CD4-positive, alpha-beta T cell treated with Interleukin-21 for 1 hour (primary cell): ENCODE results near the gene PARG.
"Not testable (repeated sequence)": the region's sequence is repeated elsewhere in the genome, so short reads cannot be mapped to it uniquely, and the experiment has no call there.

ENCODE experiments used
- DNase-seq: peaks from one replicate; pipeline ENCODE4 v3.0.0-alpha.2; 2020

Gene PARG

DNA sequence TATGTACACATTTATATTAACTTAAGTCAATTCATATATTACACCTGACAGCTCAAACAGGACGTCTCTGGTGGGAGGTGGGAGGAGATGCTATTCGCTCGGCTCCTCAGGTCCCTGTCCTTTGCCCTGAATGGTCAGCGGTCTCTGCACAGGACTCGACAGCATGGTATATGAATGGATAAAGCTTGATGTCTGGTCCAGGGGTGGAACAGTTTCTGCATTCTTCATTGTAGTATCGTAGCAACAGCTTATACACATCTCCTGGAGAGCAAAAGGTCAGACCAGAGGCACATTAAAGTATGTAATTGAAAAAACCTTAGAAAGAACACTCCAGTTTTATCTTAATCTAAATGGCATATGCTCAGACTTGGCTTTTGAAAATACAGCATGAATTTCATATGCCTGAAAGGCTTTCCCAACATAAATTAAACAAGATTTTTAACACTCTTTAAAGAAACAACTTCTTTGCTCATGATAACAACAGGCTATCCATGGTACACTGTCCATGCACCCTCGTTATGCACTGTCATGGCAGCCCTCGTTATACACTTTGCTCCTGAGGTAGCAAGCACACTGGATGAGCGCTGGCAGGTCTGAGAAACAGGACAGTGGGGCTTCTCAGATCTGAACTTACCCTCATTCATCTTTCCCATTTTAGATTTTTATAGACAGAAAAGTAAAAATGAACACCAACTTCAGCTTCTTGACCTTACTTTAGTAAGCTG, 122.4 kb downstream of the PARG start:
- DNase-seq: no peak

DNA sequence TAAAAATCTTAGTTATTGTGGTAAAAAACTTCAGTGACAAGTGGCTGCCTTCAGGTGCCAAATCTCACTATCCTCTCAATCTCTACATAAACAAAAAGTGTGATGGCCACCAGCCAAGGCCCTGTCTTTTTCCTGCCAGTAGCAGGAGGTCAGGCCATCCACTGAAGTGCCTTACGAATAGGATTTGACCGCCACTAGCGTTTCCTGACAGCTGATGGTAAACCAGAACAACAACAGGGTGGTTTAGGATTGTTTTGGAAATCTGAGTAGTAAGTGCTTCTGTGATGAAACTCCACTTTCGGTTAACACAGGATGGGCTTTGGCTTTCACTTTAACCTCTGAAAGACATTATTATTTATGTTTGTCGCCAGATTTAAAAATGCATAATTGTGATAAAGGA, 124.0 kb downstream of the PARG start:
- no peak for DNase-seq

DNA sequence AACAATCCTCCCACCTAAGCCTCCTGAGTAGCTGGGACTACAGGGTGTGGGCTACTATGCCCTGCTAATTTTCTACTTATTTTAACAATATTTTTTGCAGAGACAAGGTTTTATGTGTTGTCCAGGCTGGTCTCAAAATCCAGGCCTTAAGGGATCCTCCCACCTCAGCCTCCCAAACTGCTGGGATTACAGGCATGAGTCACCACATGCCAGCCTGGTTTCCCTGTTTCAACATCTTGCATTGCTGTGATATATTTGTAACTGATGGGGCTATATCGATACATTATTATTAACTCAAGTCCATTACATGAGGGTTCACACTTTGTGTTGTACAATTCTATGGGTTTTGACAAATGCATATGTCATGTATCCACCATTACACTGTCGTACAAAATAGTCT, 137.8 kb downstream of the PARG start:
- no peak for DNase-seq

DNA sequence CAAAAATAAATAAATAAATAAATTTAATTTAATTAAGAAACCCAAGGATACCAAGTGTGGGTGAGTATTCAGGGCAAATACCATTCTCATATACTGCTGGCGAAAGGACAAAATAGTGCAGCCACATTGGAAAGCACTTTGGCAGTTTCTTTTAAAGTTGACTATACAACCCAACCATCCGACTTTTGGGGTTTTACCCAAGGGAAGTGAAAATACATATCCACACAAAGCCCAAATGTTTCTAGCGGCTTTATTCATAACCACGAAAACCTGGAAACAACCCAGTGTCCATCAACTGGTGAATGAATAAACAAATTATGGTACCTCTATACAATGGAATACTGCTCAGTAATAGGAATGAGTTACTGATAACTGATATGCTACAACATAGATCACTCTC, 143.6 kb downstream of the PARG start:
- DNase-seq: no peak

DNA sequence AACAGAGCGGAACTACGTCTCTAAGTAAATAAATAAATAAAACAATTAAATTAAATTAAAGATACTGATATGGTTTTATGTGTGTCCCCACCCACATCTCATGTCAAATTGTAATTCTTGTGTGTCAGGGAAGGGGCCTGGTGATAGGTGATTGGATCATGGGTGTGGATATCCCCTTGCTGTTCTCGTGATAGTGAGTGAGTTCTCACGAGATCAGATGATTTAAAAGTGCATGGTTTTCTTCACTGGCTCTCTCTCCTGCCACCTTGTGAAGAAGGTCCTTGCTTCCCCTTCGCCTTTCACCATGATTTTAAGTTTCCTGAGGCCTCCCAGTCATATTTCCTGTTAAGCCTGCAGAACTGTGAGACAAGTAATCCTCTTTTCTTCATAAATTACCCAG, 150.7 kb downstream of the PARG start:
- no peak for DNase-seq

DNA sequence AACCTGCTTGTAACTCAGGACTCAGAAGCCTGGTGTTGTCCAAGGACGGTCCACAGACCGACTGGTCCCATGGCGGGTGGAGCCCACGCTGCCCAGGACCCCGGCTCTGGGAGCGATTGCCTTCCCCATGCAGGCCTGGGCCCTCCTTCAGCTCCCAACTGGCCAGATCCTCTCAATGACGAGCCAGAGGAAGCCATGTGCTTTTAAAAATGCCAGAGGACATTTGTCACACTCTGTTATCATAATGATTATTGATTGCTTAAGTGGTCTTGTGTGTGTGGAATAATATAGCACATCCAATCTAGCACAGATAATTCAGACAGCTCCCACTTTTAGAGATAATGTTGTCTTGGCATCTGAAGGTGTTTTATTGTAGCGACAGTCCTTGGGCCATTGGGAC, 157.1 kb downstream of the PARG start:
- DNase-seq: no peak

DNA sequence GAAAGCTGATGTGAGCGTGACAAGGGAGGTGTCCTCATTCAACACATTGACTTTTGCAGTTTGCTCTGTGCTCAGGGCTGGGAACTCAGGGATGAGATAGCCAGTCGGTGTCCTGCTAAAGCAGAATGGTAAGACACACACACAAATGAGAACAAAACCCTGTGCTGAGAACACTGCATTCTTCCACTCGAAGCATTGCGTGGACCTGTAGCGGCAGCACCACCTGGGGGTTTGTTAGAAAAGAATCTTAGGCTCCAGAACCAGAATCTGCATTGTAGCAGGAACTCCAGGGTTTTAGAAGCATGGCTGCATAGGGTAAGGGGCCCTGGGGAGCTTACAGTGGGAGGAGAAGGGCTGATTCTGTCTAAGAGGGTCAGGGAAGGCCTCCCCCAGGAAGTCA, 158.2 kb downstream of the PARG start:
- no peak for DNase-seq

DNA sequence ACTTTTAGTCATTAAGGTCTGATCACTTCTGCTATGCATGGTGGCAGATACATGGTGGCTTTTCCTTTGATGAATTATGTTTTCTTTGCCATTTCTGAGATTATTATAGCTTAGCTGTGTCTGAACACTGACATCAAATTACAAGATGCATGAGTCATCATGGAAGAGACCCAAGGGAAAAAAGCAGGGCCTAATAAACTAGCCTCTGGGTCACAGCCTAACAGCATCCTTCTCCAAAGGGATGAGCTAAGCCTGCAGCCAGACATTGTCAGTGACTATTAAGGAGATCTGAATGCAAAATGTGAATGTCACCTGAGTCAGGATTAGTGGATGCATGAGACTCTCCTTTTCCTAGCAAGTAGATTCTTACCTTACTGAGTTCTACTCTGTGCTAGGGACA, 160.6 kb downstream of the PARG start:
- DNase-seq: no peak

DNA sequence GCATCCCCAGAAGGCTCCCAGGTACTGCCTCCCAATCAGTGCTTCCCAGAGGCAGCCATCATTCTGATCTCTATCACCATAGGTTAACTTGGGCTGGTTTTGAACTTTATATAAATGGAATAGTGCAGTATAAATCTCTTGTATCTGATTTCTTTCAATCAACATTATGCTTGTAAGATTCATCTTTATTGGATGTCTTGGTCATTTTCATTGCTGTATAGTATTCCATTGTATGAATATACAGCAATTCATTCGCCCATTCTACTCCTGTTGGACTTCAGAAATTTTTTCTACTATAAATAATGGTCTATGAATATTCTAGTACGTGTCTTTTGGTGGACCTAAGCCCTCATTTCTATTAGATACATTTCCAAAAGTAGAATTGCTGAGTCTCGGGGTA, 163.6 kb downstream of the PARG start:
- DNase-seq: no peak

DNA sequence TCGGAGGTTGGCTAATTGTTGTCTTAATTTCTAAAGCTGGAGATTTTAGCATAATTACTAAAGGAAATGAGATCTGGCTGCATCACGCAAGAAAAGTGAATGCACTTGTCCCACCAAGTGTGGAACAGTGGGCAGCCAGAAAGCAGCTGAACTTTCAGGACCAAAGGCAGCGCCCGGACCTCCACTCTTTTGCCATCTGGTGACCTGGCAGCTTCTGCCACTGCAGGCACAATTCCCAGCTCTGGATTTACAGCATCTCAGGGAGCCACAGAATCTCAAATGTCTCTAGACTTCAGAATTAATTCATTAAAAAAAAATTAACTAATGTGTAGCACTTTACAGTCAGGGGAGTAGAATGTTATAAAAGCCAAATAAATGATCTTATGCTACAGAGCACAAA, 165.0 kb downstream of the PARG start:
- DNase-seq: no peak

DNA sequence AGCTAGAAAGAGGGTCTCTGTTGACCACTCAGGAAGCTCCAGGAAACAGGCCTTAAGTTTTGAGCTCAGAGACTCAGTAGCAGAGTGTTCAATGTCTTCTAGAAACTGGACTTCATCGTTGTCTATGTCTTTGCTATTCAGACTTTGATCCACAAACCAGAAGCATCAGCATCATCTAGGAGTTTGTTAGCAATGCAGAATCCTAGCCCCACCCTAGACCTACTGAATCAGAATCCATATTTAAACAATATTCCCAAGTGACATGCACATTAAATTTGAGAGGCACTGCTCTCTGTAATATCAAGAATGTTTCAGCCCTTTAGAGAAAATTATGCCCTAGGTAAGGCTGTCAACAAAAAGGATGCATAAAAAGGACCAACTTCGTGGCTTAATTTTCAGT, 166.8 kb downstream of the PARG start:
- DNase-seq: no peak

DNA sequence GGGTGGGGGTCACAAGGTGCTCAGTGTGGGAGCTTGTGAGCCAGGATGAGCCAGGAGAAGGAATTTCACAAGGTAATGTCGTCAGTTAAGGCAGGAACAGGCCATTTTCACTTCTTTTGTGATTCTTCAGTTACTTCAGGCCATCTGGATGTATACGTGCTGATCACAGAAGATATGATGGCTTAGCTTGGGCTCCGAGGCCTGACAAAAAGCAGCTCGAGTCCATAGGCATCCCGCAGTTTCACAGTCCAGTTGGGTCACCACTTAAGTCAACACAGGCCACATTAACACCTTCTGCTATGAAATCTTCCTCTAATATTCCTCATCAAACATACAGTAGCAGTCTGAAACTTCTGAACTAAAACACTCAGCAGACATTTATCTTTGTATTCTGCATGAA, 168.9 kb downstream of the PARG start:
- DNase-seq: not testable (repeated sequence)

DNA sequence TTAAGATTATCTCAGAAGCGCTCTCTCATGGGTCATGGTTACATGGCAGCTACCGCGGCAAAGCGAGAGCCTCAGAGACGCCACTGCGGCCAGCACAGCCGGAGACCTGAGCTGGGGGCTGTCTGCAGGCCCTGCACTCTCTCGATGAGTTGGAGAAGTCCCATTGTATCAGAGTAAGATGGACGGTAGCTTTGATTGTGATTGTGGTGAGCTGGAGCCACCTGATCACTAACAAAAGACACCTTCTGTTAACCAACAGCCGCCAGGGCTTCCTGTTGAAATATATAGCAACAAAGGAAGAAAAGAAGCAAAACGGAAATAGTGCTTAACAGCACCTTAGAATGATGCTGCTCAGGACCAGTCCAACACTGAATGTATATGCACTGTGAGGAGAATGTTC, 170.8 kb downstream of the PARG start:
- not testable (repeated sequence) for DNase-seq

DNA sequence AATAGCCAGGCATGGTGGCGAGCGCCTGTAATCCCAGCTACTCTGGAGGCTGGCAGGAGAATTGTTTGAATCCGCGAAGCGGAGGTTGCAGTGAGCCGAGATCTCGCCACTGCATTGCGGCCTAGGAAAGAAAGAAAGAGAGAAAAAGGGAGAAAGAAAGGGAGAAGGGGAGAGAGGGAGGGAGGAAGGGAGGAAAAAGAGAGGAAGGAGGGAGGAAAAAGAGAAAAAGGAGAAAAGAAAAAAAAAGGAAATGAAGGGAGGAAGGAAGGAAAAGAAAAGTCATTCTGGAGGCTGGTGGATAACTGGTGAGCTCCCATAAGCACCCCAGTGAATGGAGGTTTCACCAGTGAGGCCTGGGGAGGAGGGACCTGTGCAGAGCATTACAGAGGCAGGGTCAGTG, 172.1 kb downstream of the PARG start:
- no peak for DNase-seq

DNA sequence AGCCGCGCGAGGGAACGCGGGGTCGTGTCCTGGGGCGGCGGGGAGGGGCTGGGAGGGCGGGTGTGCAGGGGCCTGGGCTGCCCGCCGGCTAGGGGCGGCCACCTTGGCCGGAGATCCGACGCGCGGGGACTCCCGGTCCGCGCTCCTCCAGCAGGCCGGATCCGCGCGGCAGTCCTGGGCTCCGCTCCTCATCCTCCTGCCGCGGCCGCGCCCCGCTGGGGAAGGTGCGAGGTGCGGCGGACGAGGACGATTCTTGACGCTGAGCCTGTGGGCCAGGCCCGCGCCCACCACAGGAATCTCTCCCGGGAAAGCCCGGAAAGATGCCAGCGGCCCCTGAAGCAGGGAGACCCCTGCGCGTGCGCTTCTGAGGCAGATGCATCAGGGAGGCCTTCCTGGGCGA, 173.1 kb downstream of the PARG start:
- DNase-seq: no peak

DNA sequence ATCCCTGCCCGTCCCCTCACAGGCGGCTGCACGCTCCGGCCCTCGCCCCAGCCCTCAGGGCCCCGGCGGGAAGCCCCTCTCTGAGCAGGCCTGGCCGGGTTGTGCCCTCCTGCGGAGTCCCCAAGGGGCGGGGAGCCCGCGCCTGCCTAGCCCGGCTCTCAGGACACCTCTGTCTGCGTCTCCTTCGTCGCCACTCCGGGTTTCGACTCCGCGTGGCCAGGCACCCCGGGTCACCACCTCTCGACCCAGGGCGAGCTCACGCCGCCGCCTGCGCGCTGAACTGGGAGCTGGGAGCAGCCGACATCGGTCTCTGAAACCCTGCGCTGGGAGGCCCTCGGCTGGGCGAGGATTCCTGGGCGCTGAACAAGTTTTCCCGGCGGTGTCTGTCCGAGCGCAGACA, 173.5 kb downstream of the PARG start:
- DNase-seq: no peak
